Right forelimb (tissue), 1 donor: Measurements from ENCODE around the gene C5orf52.
A peak's percentile ranks its signal among the peaks of the same experiment; 100 is the strongest.
"Not testable (repeated sequence)": the region's sequence is repeated elsewhere in the genome, so short reads cannot be mapped to it uniquely, and the experiment has no call there.

ENCODE experiments used
- DNase-seq: peaks from one replicate; pipeline ENCODE4 v3.0.0-alpha.2; 2018

Gene C5orf52

DNA sequence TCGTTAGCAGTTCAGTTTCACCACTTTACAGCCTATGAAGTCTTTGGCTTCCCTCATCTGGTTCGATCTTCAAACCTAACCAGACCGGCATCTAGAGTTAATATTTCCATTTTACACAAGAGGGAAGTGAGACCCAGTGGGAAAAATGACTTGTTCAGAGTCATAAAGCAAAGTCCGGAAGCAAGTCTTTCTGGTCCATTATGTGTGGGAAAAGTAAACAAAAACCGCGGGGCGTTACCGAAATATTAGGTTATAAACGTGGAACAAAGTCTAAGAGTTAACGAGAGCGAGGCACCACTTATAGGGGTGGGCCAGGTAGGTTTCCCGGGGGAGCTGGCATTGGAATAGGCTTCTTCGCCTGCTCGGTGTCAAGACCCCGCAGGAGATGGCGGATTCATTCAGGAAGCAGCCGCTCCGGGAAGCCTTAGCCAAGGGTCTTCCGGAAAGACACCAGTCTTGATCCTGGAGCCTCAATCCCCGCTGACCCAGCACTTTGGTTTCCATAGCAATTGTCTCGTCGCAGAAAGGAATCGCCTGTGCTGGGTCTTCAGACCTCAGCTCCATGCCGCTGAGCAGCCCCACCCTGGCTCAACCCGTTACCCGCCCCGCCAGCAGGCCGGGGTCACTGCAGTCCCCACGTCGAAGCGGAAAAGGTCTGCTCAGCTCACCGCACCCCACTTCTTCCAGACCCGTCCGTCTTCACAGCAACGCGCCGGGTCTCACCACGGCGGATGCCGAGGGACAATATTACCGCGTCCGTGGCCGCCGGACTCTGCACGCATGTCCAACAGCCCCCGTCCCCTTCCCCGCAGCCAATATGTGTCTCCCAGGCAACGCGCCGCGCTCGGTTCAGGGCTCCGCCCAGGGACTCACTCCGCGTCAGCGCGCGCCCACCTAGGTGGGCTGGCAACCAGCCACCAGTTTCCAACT lies at the start of gene C5orf52:
C5orf52 (plus strand) TSS at position 872 of the 930 bp plus-strand sequence. CDS start 82 bp downstream, outside the sequence.
- peak; percentile 84 for DNase-seq

DNA sequence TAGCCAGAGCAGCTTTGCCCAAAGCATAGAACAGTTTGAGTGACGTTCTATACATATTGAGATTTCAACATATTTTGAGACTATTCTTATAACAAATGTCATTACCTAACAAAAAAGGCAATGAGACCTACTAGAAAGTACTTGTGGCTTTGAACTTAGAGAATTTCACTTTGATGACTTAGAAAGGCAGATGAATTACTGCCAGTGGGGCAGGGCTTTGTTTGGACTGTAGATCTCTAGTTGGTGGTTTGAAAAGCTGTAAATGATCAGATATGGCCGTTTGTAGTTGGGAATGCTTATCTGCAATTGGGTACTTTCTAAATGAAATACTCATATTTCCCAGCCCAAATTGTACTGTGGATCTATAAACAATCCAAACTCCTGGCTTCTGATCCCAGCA lies 47.2 kb upstream of the C5orf52 start:
- DNase-seq = no peak

DNA sequence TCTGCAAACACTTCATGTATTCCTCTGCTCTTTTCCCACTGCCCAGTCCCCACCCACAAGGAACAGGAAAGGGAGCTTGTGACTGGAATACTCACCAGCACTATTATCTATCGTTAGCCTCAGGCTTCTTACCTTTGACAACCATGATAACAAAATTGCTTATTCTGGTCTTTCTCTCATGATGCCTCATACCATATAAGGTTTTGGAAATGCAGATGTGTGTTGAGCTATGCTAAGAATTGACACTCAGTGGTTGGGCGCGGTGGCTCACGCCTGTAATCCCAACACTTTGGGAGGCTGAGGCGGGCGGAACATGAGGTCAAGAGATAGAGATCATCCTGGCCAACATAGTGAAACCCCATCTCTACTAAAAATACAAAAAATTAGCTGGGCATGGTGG lies 44.5 kb upstream of the C5orf52 start:
- DNase-seq = no peak

DNA sequence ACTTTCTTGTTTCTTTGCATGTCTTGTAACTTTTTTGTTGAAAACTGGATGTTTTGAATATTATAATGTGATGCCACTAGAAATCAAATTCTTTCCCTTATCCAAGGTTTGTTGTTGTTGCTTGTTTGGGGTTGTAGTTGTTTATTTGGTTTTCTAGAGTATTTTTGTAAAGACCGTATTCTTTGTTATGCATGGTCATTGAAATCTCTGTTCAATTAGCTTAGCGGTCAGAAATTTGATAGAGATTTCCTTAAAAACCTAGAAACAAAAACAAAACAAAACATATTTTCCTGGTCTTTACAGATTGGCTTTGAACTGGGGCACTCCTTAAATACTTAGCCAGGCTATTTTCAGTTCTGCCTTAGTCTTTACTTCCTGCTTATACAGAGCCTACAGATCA lies 41.0 kb upstream of the C5orf52 start:
- no peak for DNase-seq

DNA sequence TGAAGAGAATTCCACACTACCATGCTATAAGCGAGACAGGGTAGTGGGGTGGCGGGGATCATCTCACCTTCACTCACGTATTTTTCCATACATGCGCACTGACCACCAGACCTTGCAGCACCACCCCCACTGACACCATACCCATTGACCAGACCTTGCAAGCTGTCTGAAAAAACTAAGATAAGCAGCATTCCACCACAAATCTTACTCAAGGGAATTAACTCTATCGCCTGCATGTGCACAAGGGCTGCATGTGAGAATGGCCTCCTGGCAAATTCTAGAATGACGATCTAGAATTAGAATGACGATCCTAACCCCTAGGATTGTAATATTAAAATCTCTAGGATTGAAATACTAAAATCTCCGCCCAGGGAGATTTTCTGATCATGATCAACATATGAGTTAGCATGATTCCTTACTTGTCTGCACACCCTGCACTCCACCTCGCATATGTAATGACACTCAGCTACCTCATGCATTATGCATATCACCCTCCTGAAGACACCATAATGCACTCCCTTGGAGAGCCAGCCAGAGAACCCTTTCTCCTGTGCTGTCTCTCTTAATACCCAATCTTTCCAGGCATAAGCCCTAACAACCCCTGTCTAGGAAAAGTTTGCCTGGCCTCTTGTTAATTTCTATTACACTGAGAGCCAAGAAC lies 30.8 kb upstream of the C5orf52 start:
- DNase-seq = no peak

DNA sequence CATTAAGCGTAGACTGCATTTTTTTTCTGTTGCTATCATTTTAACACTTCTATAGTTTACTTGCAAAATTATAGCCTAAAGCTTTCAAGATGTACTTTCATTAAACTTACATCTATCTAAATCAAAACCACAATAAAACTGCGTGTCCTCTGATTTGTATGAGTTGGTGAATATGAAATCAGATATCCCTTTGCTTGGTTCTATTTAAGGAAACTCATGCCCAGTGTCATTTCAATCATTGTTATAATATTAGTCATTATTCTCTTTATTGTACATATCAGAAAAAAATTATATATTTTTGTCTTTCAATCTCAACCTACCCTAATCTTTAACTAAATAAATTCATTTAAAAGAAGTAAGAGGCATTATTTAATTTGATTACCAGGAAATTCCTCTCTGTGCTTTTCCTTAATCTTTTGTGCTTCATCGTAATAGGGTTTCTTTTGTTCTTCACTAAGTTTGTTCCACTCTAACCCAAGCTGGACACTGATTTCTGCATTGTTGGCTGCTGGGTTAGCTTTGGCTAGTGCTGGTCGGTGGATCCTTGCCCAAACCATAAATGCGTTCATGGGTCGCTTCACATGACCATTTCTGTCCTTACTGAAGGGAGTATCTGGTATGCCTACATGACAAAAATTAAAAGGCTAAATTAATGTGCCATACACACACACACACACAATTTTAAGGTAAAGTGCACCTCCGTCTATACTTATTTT lies 22.9 kb upstream of the C5orf52 start:
- no peak for DNase-seq

DNA sequence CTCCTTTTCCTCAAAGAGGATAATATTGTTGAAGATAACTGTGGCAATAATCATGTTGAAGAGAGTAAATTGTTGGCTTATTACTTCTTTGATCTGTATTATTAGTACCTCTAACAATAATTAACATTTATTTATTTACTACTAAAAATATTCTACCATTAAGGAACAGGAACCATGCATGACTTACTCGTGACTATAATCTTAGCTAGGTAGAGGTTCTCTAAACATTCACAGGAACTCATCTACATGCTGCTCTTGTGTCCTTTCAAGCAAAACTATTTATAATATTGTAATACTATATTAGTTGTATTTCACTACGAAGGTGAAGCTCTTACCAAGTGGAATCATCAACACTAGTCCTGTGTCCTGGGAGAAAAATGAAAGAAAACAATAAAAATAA lies 22.2 kb upstream of the C5orf52 start:
- no peak for DNase-seq

DNA sequence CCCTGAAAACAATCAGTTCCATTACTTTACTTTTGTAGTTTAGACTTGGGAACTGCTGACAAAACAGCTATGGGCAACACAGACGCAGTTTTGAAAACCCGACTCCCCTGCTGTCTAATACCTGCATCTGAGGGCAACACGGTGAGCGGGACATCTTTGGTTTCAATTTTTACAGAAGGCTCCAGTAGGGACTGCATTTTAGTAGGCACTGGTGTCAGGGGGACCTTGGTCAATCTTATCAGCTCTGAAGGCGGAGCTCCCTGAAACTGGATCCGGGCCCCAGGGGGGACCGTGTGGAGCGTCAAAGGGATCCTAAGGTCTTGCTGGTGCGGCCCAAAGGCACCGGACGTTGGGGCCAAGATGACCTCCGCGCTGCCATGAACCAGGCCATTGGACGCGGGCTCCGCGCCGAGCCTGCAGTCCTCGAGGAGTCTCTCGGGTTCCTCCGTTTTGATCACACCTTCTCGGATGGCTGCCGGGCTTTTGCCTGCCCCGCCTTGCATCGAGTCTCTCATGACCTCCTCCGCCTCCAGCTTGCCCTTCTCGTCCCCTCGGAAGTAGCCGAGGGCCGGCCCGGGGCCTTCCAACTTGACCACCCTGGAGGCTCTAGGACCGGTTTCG lies 20.2 kb upstream of the C5orf52 start:
- DNase-seq = no peak

DNA sequence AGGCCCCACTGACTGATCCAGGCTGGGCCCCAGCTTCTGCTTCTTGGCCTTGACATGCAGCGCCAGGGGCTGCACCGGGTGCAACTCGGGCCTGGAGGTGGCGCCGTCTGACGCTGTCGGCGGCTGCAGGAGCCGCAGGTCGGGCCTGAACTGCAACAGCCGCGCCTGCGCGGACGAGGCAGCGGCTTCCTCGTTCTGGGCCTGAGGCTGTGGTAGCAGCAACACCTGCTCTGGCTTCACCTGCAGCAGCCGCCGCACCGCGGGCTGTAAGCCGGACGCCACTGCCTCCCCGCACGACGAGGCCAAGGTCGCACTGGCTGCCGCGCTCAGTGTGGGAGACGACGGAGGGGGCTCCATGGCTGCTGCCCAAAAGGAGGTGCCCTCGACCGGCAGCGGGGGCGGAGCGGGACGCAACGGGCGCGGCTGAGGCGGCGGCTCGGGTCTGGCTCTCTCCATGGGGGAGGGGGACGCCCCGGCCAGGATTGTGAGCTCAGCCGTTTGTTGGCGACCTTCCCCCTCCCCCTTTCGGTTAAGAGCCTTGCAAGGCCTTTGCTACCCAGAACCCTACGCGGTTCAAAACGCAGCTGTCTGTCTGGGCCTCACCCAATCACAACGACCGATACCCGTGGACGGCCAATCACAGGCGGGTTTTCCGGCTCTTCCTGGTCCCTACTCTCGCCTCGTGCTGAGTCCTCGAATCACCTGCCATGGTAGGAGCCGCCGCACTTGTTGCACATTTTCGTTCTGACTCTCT lies 19.5 kb upstream of the C5orf52 start:
- DNase-seq = peak; percentile 70

DNA sequence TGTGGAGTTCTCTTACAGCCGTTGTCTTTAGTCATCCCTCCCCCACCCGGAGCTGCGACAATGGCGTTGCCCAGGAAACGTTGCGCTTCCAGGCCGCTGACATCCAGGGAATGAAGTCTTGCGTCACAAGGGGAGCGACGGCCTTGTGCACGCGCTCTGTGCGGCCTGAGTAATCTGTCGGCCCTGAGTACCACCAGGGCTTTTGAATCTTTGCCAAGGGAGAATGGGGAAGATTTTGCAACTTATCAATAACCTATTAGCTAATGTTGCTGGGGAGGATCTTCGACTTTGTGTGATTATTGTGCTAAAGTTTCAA lies 19.0 kb upstream of the C5orf52 start, which contains the start of gene SOX30:
SOX30 (minus strand) TSS at position 62 of the 316 bp plus-strand sequence. CDS start 360 bp downstream, outside the sequence.
- DNase-seq = no peak

DNA sequence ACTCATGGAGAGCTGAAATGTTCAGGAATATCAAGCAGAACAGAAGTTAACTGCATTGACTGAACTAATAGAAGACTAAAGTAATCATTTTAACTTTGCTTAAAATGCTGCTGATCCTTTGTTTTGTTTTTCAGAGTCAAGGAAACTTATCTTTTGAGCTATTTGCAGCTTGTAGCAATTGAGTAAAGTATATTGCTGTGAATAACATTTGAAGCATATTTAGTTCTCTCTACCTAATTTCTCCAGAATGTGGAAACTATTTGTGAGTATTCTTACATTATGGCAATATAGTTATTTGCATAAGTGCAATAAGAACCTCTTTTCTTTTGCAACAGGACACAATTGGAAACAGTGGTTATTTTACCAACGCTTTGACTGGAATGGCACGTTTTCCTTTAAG lies 13.8 kb upstream of the C5orf52 start:
- DNase-seq = no peak

DNA sequence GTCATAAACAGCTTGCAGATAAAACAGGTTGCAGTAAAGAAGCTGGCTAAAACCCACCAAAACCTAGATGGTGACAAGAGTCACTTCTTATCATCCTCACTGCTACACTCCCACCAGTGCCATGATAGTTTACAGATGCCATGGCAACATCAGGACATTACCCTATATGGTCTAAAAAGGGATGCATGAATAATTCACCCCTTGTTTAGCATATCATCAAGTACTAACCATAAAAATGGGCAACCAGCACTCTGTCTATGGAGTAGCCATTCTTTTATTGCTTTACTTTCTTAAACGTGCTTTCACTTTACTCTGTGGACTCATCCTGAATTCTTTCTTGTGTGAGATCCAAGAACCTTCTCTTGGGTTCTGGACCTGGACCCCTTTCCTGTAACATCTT lies 12.4 kb upstream of the C5orf52 start:
- no peak for DNase-seq

DNA sequence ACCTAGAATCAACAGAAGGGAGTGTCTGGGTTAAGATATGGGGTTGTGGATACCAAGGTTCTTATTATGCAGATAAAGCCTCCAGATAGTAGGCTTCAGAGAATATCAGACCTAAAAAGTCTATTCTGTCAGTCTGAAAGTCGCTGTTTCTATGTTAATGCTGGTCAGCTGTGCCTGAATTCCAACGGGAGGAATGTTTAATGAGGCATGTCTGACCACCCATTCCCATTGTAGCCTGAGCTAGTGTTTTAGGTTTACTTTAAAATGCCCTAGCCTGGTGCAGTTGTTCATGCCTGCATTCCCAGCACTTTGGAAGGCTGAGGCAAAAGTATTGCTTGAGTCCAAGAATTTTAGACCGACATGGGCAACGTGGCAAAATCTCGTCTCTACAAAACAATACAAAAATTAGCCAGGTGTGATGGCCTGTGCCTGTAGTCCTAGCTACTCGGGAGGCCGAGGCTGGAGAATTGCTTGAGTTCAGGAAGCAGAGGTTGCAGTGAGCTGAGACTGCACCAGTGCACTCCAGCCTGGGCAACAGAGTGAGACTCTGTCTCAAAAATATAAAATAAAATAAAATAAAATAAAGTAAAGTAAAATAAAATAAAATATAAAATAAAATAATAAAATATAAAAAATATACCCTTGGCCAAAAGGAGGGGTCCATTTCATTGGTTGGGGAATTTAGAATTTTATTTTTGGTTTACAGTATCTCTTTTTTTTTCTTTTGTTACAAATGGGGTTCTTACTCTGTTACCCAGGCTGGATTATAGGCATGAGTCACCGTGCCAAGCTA lies 11.3 kb upstream of the C5orf52 start:
- DNase-seq = no peak

DNA sequence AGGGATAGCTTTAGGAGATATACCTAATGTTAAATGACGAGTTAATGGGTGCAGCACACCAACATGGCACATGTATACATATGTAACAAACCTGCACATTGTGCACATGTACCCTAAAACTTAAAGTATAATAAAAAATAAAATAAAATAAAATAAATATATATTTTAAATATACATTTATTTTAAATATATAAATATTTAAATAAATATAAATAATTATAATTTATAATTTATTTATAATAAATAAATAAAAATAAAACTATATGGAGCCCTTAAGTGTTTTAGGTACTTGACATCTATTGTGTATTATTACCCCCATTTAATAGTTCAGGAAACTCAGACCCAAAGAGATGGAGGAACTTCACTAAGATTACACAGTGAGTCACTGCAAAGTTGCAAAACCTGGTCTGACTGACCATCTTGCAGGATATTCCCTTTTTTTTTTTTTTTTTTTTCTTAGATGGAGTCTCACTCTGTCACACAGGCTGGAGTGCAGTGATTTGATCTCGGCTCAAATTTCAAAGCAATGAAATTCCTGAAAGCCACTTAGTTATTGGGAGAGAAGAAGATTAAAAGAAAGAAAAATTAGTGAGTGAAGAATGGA lies 5.8 kb upstream of the C5orf52 start:
- no peak for DNase-seq

DNA sequence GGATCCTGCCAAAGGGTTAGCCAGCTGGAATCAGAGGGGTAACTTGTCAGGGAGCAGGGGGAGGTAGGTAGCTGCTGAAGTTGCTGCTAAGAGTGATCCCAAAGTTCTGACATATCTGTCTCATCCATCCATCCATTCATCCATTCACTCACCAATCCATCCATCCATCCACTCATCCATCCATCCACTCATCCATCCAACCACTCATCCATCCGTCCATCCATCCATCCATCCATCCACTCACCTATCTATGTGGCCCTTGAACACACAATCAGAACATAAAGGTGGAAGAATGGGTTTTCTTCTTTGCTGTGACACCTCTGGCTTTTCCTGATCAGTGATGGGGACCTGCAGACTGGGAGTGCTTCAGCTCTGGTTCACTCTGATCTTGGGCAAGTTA lies 3.0 kb upstream of the C5orf52 start:
- no peak for DNase-seq

DNA sequence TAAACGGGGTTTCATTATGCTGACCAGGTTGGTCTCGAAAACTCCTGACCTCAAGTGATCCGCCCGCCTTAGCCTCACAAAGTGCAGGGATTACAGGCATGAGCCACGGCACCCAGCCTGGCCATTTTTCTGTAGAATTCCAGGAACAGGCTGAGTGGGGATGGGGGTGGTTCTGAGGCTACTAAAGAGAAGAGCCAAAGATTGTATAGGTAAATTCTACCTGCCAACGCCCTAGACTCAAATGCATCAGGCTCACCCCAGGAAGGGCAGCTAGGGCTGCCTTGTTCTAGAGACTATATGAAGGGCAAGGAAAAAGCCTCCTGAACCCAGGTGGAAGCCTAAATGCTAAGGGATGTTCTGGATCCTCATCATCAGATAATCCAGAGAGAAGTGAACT lies 1.6 kb upstream of the C5orf52 start:
- no peak for DNase-seq

DNA sequence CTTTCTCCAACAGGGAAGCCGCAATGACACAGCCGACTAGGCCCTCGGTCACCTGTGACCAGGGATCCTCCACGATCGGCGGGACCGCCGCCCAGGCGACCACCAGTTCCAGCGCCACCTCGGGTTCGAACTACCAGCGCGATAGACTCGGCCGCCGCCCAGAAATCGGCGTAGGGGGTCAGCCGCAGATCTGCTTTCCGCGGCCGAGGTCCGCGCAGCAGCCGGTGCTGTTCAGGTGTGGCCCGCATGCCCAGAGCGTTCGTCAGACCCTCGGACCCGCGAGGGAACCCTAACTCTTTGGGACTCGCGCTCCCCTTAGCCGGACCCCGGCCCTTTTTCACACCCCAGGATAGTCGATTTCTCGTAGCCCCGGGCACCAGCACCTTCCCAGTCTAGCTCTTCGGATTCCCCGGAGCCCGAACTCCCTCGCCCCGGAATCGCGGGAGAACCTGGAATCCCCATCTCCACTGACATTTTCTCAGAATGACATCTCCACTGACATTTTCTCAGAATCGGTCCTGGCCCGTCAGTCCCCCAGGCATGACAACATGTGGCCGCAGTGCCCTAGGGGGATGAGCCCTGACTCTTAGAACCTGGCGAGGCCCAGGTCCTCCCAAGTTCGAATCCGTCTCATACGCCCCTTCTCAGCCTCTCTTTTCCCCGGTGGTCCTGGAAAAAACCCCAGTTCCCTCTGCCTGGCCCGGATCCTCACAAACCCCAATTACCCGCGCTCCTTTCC lies 428 bp downstream of the C5orf52 start:
- DNase-seq = no peak

DNA sequence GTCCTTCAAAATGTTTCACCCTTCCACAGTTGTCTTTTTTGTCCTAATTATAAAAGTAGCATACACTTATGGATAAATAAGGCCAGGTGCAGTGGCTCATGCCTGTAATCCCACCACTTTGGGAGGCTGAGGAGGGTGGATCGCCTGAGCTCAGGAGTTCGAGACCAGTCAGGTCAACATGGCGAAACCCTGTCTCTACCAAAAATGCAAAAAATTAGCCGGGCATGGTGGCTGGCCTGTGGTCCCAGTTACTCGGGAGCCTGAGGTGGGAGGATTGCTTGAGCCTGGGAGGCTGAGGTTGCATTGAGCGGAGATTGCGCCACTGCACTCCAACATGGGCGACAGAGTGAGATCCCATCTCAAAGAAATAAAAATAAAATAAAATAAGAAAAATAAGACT lies 1.6 kb downstream of the C5orf52 start:
- no peak for DNase-seq

DNA sequence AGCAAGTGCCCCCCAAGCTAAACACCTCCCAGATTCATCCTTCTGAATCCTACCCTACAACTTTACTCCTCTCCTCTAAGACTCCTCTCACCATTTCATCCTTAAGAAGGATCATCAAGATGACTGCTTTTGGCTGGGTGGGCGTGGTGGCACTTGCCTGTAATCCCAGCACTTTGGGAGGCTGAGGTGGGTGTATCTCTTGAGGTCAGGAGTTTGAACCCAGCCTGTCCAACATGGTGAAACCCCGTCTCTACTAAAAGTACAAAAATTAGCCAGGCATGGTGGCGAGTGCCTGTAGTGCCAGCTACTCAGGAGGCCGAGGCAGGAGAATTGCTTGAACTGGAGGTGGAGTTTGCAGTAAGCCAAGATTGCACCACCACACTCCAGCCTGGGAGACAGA lies 3.0 kb downstream of the C5orf52 start:
- not testable (repeated sequence) for DNase-seq

DNA sequence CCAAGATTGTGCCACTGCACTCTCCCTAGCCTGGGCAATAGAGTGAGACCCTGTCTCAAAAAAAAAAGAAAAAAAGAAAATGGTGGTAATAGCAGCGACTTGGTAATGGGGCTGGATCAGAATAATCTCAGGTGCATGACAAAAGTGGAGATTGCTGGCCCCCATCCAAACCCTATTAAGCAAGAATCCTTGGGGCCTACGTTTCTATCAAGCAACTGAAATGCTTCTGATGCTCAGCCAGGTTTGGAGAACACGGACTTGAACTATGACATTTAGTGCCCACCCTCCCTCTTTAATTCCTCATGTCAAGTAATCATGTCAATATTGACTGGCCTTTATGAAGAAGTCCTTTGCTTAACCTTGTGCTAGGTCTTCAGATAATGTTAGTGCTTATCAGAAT lies 6.6 kb downstream of the C5orf52 start:
- no peak for DNase-seq
